Measurements from ENCODE around the gene GABRD. TPM values are rescaled to one million over a fixed set of nuclear protein-coding genes. Genes with fewer than 3 reads are reported as not detected.

The GABRD gene
- total RNA-seq, 3 donors from 2014 or later, result not detected

DNA sequence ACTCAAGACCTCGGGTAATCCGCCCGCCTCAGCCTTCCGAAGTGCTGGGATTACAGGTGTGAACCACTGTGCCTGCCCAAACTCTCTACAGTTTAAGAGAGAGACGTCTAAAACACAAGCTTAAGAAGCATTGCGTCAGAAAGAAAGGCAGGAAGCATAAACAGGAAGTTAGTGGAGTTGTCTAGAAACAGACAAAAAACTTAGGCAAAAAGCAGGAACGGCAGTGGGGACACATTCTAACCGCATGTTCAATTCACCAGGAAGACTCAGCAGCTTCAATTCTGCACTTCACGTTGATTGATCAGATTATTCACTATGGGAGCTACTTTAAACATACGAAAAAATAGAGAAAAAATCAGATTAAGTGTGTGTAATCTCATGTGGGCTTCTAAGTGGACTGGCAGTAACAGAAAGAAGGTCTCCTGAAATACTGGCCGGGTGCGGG, 22.9 kb upstream of the GABRD start:
- Mint-ChIP-seq H3K9me3 (no peaks in the 10 kb centered on the region), H3K4me1 (ENCODE audit: low read depth) (peaks cover 3% of the 10 kb centered on the region), H3K27me3 (ENCODE audit: low read depth) (peaks cover 27% of the 10 kb centered on the region), H3K4me3 (no peak overlapping the region), H3K36me3 (ENCODE audit: insufficient read depth) (no peaks in the 10 kb centered on the region)
- DNase-seq, result no peak
- ATAC-seq, result no peak

DNA sequence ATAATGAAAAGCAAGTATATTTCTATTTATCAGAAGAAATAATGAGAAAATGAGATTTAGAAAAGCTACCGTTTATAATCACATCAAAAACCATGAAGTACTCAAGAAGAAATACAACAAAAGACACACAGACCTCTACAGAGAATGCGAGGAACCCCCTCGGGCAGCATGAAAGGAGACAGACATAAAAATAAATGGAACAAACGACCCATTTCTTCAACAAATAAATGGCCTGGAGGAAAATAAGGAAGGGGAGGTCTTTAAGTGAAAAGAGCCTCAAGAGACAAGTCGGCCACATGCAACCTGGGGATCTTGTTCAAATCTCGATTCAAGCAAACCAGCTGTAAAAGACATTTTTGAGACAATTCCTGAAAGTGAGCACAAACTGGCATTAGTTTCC, 21.6 kb upstream of the GABRD start:
- Mint-ChIP-seq H3K4me1 (ENCODE audit: low read depth) (peaks cover 3% of the 10 kb centered on the region), H3K27me3 (ENCODE audit: low read depth) (peaks cover 35% of the 10 kb centered on the region), H3K36me3 (ENCODE audit: insufficient read depth) (no peaks in the 10 kb centered on the region), H3K9me3 (no peaks in the 10 kb centered on the region), H3K4me3 (no peak overlapping the region)
- DNase-seq (no peak), ATAC-seq (no peak)

- H3K36me3 Mint-ChIP-seq (ENCODE audit: insufficient read depth), result no peaks in the 10 kb centered on the region
- H3K27me3 Mint-ChIP-seq (ENCODE audit: low read depth), result peaks cover 54% of the 10 kb centered on the region
- ATAC-seq (no peak), DNase-seq (no peak)
- no peaks in the 10 kb centered on the region for H3K9me3 Mint-ChIP-seq
- H3K4me1 Mint-ChIP-seq (ENCODE audit: low read depth), result peaks cover 3% of the 10 kb centered on the region
- H3K4me3 Mint-ChIP-seq, result no peak overlapping the region
Observed at GRCh38 chr1:2000432-2000831, 18.7 kb upstream of the GABRD start.

DNA sequence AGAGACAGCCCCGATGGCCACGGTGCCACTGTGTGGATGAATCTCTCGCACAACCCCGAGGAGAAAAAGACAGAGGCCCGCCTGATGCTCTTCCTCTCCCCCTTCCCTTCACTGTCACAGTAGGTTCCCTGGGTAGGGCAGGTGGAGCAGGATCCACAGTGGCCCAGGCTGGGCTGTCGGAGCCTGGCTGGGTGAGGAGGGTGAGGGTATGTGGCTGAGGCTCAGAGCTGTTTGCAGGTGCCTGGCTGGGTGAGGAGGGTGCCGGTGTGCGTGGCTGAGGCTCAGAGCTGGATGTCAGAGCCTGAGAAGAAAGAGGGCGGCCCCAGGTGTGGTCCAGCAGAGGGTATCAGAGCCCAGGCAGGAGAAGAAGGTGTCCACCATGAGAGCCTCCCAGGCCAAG, 18.3 kb upstream of the GABRD start:
- peaks cover 57% of the 10 kb centered on the region for H3K27me3 Mint-ChIP-seq (ENCODE audit: low read depth)
- no peak for ATAC-seq
- H3K4me3 Mint-ChIP-seq, result no peak overlapping the region

GRCh38 chr1:2001773-2002411, 17.3 kb upstream of the GABRD start:
- Mint-ChIP-seq H3K4me1 (ENCODE audit: low read depth) (no peaks in the 10 kb centered on the region), H3K4me3 (no peak overlapping the region), H3K9me3 (no peaks in the 10 kb centered on the region), H3K36me3 (ENCODE audit: insufficient read depth) (no peaks in the 10 kb centered on the region), H3K27me3 (ENCODE audit: low read depth) (peaks cover 52% of the 10 kb centered on the region)
- ATAC-seq (no peak), DNase-seq (no peak)

More for the DNA sequence above, 18.3 kb upstream of the GABRD start:
- Mint-ChIP-seq H3K36me3 (ENCODE audit: insufficient read depth) (no peaks in the 10 kb centered on the region), H3K4me1 (ENCODE audit: low read depth) (peaks cover 3% of the 10 kb centered on the region), H3K9me3 (no peaks in the 10 kb centered on the region)
- no peak for DNase-seq

DNA sequence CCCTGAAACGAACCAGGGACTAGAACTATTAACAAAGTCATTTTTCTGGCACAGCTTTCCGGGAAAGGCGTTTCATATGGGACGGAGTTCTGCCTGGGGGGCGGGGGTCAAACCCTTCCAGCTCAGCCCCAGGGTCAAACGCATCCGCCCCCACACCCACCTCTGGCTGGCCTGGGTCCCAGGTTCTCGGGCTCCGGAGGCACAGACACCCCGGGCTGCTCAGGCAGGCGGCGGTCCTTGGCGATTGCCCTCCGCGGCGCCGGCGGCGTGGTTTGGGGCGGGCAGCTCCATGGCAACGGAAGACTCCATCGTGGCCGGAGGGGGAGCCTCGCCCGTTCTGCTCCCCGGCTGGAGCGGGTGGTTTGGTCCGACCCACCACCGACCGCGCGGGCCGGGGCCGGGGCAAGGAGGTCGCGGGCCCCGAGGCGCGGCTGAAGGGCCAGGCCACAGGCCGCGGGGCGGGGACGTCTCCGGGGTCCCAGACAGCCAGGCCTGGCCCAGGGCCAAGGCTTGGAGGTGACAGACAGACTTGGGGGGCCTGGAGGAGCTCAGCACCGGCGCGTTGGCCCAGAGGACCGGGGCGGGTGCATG, 15.5 kb upstream of the GABRD start, which contains the start of gene CFAP74:
Gene CFAP74, minus strand, starts transcription at position 246 of the 591 bp plus-strand sequence. CDS start 12,830 bp downstream, outside the sequence.
- H3K4me3 Mint-ChIP-seq, result no peak within 1 kb of the TSS
- H3K9me3 Mint-ChIP-seq, result no peaks in the 10 kb centered on the region
- no peaks in the 10 kb centered on the region for H3K4me1 Mint-ChIP-seq (ENCODE audit: low read depth)
- DNase-seq, result no peak
- H3K27me3 Mint-ChIP-seq (ENCODE audit: low read depth), result peaks cover 50% of the 10 kb centered on the region
- peak; percentile 34 to 35 for ATAC-seq
- no peaks in the 10 kb centered on the region for H3K36me3 Mint-ChIP-seq (ENCODE audit: insufficient read depth)

GRCh38 chr1:2004856-2005255, 14.3 kb upstream of the GABRD start:
- Mint-ChIP-seq H3K4me3 (no peak overlapping the region), H3K4me1 (ENCODE audit: low read depth) (no peaks in the 10 kb centered on the region), H3K36me3 (ENCODE audit: insufficient read depth) (no peaks in the 10 kb centered on the region), H3K27me3 (ENCODE audit: low read depth) (peaks cover 46% of the 10 kb centered on the region), H3K9me3 (no peaks in the 10 kb centered on the region)
- ATAC-seq (no peak), DNase-seq (no peak)

DNA sequence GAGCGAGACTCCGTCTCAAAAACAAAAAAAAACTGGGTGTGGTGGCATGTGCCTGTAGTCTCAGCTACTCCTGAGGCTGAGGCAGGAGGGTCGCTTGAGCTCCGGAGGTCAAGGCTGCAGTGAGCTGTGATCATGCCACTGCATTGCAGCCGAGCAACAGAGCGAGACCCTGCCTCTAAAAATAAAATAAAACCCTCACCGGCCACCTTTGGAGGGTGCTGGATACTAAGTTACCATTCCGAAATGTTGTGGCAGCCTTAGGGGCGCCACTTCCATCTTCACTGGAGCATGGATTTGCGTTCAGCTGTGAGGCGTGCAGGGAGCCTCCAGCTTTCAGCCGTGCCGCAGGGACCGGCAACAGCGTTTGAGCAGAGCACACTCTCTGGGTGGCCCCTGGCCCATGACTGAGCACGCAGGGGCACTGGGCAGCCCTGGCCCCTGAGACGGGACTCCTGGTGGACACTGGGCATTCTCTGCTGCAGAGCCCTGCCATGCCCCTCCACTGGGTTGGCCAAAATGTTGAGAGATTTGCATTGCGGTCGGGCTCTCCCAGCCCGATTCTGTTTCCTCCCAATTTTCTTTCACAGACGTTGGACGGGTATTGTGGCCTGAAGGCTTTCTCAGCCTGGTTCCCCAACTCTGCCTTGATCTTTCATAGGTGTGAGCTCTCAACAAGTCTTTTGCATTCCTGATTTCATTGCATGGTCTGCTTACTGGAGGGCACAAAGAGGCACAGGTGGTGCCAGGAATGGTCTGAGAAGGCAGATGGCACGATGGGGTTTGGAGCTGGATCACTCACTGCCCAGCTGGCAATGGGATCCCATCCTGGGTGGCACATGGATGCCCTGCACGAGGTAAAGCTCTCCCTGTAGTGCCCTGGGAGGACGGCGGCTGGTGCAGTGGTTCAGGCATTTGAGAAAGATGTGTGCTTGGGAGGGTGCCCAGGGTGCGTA, 9.8 kb upstream of the GABRD start:
- no peaks in the 10 kb centered on the region for H3K4me1 Mint-ChIP-seq (ENCODE audit: low read depth)
- no peaks in the 10 kb centered on the region for H3K36me3 Mint-ChIP-seq (ENCODE audit: insufficient read depth)
- DNase-seq (no peak), ATAC-seq (no peak)
- no peaks in the 10 kb centered on the region for H3K9me3 Mint-ChIP-seq
- peaks cover 39% of the 10 kb centered on the region for H3K27me3 Mint-ChIP-seq (ENCODE audit: low read depth)
- H3K4me3 Mint-ChIP-seq, result no peak overlapping the region

DNA sequence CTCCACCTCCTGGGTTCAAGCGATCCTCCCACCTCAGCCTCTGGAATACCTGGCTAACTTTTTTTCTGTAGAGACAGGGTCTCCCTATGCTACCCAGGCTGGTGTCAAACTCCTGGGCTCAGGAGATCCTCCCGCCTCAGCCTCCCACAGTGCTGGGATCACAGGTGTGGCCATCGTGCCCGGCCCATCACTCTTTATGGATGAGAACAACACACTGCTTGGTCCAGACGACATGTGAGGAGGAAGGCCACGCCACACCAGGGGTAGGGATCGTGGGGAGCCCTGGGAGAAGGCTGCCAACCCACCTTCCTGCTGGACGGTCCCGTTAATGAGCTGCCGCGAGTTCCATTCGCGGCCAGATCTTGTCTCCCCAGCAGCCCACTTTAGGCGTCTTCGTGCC, 5.0 kb upstream of the GABRD start:
- no peaks in the 10 kb centered on the region for H3K36me3 Mint-ChIP-seq (ENCODE audit: insufficient read depth)
- no peak for ATAC-seq
- H3K9me3 Mint-ChIP-seq, result no peaks in the 10 kb centered on the region
- H3K4me3 Mint-ChIP-seq, result no peak overlapping the region
- H3K4me1 Mint-ChIP-seq (ENCODE audit: low read depth), result peaks cover 6% of the 10 kb centered on the region
- peaks cover 54% of the 10 kb centered on the region for H3K27me3 Mint-ChIP-seq (ENCODE audit: low read depth)
- no peak for DNase-seq

DNA sequence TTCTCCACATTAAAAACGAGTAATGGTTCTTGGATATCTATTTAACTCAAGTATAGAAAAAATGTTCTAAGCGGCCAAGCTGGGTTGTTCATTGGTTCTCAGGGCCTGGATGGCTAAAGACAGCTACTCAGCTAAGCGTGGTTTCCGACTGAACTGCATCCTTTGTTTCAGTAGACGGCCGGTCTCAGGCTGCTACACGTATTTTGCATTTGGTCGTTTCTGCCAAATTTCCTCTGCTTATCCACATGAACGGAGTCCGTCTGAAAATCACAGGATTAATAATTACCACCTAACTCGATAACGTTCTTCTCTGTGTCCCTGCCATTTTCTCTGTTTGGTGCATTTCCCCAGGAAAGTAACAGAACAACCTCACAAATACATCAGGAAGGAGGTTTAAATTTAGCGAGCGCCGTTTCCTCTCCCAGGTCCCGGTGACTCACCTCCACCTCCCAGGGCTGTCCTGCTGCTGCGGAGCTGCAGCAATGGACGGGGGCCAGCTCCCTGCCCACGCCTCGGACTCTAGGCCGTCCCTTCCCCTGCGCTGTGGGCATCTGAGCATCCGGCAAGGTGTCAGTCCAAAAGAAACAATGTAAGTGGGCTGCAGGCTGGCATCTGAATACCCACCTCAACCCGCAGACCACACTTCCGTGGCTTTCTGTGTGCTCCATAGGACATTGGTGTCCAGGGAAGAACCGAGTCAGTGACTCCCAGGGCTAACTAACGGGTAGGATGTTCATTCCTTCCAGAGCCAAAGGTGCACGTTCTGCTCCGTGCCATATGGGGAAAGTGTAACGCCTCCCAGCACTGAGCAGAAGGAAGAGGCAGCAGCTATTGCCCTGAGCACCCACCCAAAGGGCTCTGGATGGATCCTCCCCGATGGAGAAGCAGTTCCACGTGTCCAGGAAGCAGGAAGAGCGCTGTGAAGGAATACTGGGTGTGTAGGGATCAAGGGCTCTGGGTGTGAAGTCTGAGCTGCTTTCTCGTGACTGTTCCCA, 4.1 kb upstream of the GABRD start:
- Mint-ChIP-seq H3K4me3 (no peak overlapping the region), H3K4me1 (ENCODE audit: low read depth) (peaks cover 6% of the 10 kb centered on the region), H3K36me3 (ENCODE audit: insufficient read depth) (no peaks in the 10 kb centered on the region), H3K9me3 (no peaks in the 10 kb centered on the region), H3K27me3 (ENCODE audit: low read depth) (peaks cover 58% of the 10 kb centered on the region)
- no peak for ATAC-seq
- no peak for DNase-seq

DNA sequence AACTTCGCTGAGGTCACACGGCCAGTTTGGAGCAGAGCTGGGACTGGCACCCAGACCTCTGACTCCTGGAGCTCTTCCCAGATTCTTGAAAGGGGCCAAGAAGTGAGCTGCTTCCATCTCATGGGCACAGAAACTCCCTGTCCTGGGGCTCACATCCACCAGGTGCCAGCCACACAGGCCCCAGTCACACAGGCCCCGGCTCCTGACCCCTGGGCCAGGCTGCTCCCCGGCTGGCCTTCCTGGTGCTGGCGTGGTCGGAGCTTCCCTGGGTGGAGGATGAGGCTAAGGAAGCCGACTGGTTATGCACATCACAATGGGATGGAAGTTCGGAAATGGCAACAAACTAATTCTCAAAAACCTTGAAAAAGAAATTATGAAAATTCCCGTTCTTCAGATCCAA, 3.0 kb upstream of the GABRD start:
- H3K4me3 Mint-ChIP-seq, result no peak overlapping the region
- peaks cover 69% of the 10 kb centered on the region for H3K27me3 Mint-ChIP-seq (ENCODE audit: low read depth)
- H3K4me1 Mint-ChIP-seq (ENCODE audit: low read depth), result peaks cover 6% of the 10 kb centered on the region
- no peaks in the 10 kb centered on the region for H3K9me3 Mint-ChIP-seq
- H3K36me3 Mint-ChIP-seq (ENCODE audit: insufficient read depth), result no peaks in the 10 kb centered on the region
- DNase-seq, result no peak
- no peak for ATAC-seq

DNA sequence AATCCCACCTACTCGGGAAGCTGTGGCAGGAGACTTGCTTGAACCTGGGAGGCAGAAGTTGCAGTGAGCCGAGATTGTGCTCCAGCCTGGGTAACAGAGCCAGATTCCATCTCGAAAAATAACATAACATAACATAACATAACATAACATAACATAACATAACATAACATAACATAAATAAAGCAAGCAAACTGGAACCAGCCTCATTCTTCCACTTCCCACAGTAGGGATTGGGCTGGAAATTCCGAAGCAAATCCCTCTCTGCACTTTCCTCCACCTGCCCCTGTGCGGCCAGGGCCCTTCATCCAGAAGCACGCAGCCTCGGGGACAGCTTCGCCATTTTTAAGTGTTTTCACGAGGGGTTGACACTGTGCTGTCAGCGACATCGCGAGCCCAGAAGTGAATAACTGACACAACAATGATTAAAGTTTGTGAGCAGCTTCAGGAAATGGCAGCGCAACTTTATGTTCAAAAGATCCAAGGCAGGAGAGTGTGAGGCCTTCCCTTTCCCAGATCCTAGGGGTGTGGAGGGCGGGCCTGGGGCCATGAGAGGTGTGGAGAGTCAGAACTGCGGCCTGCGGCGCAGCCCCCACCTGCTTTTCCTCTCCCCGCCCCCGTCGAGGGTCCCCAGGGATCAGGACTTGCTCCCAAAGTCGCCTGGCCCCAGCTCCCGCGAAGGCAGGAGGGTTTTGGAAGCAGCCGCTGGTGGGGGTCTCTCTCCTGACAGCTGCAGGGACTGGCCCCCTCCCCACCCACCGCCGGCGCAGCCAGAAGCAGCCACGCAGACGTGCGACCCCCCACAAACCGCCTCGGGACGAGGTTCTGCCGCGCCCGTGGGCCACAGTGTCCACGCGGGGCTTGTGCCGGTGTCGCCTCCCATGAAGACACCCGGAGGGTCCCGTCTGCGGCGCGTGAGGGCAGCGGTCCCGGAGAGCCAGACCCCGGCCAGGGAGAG, 651 bp upstream of the GABRD start:
- H3K4me1 Mint-ChIP-seq (ENCODE audit: low read depth), result peaks cover 7% of the 10 kb centered on the region
- DNase-seq (no peak), ATAC-seq (no peak)
- no peaks in the 10 kb centered on the region for H3K9me3 Mint-ChIP-seq
- H3K36me3 Mint-ChIP-seq (ENCODE audit: insufficient read depth), result no peaks in the 10 kb centered on the region
- peak overlapping the region; percentile 73 for H3K4me3 Mint-ChIP-seq
- H3K27me3 Mint-ChIP-seq (ENCODE audit: low read depth), result peaks cover 76% of the 10 kb centered on the region

All from activated T-cell treated with anti-CD3 and anti-CD28 coated beads, Interleukin-2, amount 50 U/mL, for 4 hours (primary cell).